Kidney glomerular epithelial cell (primary cell): ENCODE results near the gene RAET1G.
"Not testable (repeated sequence)": the region's sequence is repeated elsewhere in the genome, so short reads cannot be mapped to it uniquely, and the experiment has no call there.

ENCODE experiments used
- DNase-seq: peaks from one replicate; lab custom pipeline; 2025; lab: John Stamatoyannopoulos, UW

Gene RAET1G

DNA sequence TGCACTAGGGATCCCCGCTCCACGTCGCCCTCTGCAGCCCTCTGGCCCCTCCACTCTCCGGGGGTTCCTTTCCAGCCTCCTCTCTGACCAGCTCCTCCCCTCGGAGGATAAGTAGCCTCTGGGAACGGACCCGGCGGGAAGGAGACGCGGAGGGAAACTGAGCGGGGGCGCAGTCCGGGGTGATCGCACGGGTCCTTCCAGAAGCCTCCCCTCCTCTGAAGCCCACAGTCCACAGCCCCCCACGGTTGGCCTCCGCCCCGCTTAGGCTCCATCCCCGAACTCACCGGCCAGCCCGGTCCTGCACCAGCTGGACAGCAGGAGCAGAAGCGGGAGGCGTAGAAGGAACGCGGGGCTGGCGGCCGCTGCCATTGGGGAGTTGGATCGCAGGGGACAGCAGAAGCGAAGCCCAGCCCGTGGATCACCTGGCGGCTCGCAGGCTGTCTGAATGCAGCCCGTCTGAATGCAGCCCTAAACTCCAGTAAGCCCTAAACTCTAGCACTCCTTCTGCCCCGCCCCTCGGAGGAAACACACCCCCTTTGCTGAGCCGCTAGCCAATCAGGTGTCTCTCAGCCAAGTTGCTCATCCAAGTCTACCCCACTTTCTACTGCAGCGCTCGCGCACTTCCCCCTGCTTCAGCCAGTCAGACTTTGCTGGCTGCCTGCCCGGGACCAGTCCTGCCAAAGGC is at the start of gene RAET1G:
Gene RAET1G, minus strand, starts transcription at position 480 of the 685 bp plus-strand sequence. Its CDS starts 111 bp downstream, at position 369.
- DNase-seq = peak; percentile 90

GRCh38 chr6:149969635-149970034 is 46.7 kb upstream of the RAET1G start:
- no peak for DNase-seq

- DNase-seq = not testable (repeated sequence)
Observed at GRCh38 chr6:149968909-149969308, 46.0 kb upstream of the RAET1G start.

DNA sequence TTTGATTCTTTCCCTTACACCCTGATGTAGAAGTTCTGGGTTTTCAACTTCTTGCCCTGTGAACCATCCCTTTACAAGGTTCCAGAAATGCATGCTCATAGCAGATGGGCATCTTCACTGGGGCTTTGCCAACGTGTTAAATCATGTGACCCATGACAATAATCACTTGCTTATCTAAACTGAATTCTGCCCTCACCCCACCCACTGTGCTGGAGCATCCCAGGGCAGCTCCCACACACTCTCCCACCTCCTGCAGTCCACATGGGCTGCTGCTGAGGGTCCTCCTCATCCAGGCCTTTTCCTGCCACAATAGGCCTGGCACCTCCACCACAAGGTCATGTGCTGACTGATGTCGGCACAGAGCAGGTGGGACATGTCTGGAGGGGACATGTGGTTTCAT is 45.1 kb upstream of the RAET1G start:
- DNase-seq = not testable (repeated sequence)

- no peak for DNase-seq
Observed at GRCh38 chr6:149967591-149967990, 44.7 kb upstream of the RAET1G start.

- not testable (repeated sequence) for DNase-seq
Observed at GRCh38 chr6:149966319-149966718, 43.4 kb upstream of the RAET1G start.

- no peak for DNase-seq
Observed at GRCh38 chr6:149965194-149966020, 42.5 kb upstream of the RAET1G start.

DNA sequence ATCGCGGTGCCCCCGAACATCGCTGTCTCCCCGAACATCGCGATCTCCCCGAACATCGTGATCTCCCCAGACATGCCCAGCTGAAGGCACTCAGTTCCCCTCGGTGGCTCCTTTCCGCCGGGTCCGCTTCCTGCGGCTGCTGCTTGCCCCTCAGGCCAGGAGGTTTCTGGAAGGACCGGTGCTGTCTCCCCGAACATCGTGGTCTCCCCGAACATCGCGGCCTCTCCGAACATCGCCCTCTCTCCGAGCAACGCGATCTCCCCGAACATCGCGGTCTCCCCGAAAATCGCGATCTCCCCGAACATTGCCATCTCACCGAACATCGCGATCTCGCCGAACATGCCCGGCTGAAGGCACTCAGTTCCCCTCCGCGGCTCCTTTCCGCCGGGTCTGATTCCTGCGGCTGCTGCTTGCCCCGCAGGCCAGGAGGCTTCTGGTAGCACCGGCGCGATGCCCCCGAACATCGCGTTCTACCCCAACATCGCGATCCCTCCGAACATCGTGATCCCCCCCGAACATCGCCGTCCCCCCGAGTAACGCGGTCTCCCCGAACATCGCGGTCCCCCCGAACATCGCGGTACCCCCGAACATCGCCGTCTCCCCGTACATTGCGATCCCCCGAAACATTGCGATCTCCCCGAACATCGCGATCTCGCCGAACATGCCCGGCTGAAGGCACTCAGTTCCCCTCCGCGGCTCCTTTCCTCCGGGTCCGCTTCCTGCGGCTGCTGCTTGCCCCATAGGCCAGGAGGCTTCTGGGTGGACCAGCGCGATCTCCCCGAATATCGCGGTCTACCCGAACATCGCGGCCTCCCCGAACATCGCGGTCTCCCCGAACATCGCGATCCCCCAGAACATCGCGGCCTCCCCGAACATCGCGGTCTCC is 41.6 kb upstream of the RAET1G start:
- peak; percentile 20 for DNase-seq

DNA sequence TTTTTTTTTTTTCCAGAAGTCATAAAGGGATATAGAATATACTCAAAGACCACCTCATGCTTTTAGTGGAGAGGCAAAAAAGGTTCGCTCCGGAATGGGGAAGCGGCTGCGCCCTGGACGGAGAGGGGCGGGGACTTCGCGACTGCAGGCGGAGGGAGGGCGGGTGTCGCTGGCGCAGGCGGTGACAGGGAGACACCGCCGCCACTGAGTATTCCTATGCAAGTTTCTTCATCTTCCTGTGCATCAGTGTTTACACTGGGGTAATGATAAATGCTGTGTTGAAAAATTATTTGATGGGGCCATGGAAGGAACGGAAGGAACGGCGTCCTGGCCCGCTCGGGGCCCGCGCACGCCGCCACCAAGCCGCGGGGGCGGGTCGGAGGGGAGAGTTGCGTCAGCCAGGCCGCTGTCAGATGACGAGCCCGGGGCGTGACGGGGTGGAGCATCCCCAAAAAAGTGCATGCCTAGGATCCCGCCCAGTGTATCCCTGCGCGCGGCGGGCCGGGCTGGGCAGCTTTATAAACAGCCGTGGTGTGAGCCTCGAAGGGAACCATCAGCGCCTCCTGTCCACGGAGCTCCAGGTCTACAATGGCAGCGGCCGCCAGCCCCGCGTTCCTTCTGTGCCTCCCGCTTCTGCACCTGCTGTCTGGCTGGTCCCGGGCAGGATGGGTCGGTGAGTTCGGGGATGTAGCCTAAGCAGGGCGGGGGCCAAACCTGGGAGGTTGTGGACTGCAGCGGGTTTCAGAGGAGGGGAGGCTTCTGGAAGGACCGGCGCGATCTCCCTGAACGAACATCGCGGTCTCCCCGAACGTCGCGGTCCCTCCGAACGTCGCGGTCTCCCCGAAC is 40.8 kb upstream of the RAET1G start, which contains the start of gene ULBP1:
Gene ULBP1, plus strand, starts transcription at position 482 of the 846 bp plus-strand sequence. Its CDS starts 107 bp downstream, at position 589.
- peak; percentile 4 for DNase-seq

DNA sequence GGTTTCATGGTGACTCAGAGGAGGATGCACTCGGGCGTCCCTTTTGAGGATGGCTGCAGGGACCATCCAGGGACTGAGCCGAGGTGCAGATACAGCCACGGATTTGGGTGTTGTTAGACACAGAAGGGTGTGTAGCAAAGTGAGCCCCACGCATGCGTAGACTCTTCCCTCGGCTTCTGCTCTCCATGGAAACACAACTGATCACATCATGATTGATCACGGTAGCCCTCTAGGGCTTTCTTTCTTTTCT is 40.2 kb upstream of the RAET1G start:
- peak; percentile 76 for DNase-seq

GRCh38 chr6:149962461-149963211 is 39.7 kb upstream of the RAET1G start:
- no peak for DNase-seq

GRCh38 chr6:149961728-149962425 is 39.0 kb upstream of the RAET1G start:
- no peak for DNase-seq

DNA sequence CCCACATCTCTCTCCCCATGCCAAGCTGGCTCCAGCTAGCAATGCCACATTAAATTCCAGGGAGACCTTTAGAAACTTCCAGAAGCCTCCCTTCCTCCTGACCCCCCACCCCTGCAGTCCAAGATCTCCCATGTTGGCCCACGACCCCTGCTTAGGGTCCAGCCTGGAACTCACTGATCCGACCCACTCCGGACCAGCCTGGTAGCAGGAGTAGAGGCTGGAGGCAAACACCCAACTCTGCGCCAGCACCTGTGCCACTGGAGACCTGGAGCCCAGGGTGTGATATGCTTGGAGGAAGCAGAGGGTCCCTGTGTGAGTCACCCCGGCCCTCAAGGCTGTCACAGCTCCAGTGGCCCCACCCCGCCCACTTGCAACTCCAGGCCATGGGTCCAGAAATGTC is 37.6 kb upstream of the RAET1G start:
- DNase-seq = no peak

GRCh38 chr6:149959806-149960205 is 36.9 kb upstream of the RAET1G start:
- not testable (repeated sequence) for DNase-seq

DNA sequence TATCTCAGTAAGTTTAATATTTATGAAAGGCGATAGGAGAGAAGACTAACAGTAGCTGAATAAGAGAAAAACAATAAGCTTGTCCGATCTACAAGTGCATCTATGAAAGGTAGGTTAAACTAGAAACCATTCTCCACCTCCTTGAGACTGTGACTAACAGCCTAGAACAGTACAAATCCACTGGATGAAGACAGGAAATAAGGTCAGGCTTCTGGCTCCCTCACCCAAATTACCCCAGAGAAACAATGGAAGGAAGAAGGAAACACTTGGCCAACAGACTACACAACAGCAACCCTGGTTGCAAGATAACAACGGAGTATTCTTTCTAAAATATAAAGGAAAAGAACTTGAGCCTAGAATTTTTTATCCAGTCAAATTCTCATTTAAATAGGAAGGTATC is 35.2 kb upstream of the RAET1G start:
- not testable (repeated sequence) for DNase-seq

- DNase-seq = not testable (repeated sequence)
Observed at GRCh38 chr6:149955654-149956317, 32.9 kb upstream of the RAET1G start.

GRCh38 chr6:149954984-149955653 is 32.2 kb upstream of the RAET1G start:
- DNase-seq = not testable (repeated sequence)

DNA sequence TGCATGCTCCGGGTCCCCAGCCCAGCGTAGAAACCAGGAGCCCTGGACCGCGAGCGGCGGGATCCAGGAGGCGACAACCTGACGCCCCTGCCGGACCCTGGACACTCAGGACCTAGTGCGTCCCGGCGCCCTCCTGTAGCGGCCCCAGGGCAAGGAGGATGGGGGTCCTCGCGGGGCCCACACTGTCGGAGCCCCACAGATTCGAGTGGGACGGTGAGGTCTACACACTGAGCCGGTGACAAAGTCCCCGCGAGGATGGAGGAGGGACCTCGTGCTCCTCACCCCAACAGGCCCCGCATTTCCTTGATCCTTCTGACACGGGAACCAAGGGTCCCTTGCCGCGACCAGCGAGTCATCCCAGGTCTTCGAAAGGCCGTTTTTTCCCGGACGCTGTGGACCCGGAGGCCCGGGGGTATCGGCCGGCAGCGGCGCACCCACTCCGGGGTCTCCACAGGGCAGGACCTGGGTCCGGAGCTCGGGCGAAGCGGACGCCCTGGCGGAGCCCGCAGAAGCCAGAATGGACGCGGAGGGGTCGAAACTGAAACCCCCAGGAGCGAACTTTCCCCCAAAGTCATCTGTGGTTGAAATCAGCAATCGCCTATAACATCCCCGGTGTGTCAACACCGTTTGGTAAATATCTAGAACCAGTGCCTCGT is 31.5 kb upstream of the RAET1G start:
- not testable (repeated sequence) for DNase-seq
